NCI-H345 (cell line): ENCODE measurements around the gene GJA10.
A peak's percentile ranks its signal among the peaks of the same experiment; 100 is the strongest.

Source experiments
- DNase-seq: peaks from one replicate; lab custom pipeline; 2025; lab: John Stamatoyannopoulos, UW

The GJA10 gene

GRCh38 chr6:89917801-89918366 lies 23.6 kb downstream of the GJA10 start:
- DNase-seq, result no peak

- no peak for DNase-seq
Observed at GRCh38 chr6:89921197-89921596, 26.9 kb downstream of the GJA10 start.

- no peak for DNase-seq
Observed at GRCh38 chr6:89921691-89922090, 27.4 kb downstream of the GJA10 start.

GRCh38 chr6:89924231-89924630 lies 30.0 kb downstream of the GJA10 start:
- no peak for DNase-seq

GRCh38 chr6:89925826-89926225 lies 31.6 kb downstream of the GJA10 start:
- DNase-seq, result no peak

- DNase-seq, result no peak
Observed at GRCh38 chr6:89927264-89927663, 33.0 kb downstream of the GJA10 start.

GRCh38 chr6:89927791-89928550 lies 33.7 kb downstream of the GJA10 start:
- DNase-seq, result no peak

- no peak for DNase-seq
Observed at GRCh38 chr6:89928604-89929003, 34.3 kb downstream of the GJA10 start.

GRCh38 chr6:89930789-89931188 lies 36.5 kb downstream of the GJA10 start:
- DNase-seq, result no peak

- no peak for DNase-seq
Observed at GRCh38 chr6:89932245-89932802, 38.1 kb downstream of the GJA10 start.

GRCh38 chr6:89934685-89935366 lies 40.6 kb downstream of the GJA10 start:
- no peak for DNase-seq

GRCh38 chr6:89936177-89936576 lies 41.9 kb downstream of the GJA10 start:
- DNase-seq, result no peak

- no peak for DNase-seq
Observed at GRCh38 chr6:89938014-89938413, 43.7 kb downstream of the GJA10 start.

GRCh38 chr6:89939144-89939543 lies 44.9 kb downstream of the GJA10 start:
- no peak for DNase-seq

GRCh38 chr6:89940225-89941027 lies 46.2 kb downstream of the GJA10 start:
- peak; percentile 78 for DNase-seq

- peak; percentile 72 for DNase-seq
Observed at GRCh38 chr6:89941031-89941762, 46.9 kb downstream of the GJA10 start.

- DNase-seq, result no peak
Observed at GRCh38 chr6:89941763-89942497, 47.7 kb downstream of the GJA10 start.

GRCh38 chr6:89942601-89943000 lies 48.3 kb downstream of the GJA10 start:
- no peak for DNase-seq

- DNase-seq, result no peak
Observed at GRCh38 chr6:89944181-89944755, 50.0 kb downstream of the GJA10 start.

- no peak for DNase-seq
Observed at GRCh38 chr6:89944826-89945407, 50.6 kb downstream of the GJA10 start.
